ENCODE results near the gene LHX4.

LHX4 gene

DNA sequence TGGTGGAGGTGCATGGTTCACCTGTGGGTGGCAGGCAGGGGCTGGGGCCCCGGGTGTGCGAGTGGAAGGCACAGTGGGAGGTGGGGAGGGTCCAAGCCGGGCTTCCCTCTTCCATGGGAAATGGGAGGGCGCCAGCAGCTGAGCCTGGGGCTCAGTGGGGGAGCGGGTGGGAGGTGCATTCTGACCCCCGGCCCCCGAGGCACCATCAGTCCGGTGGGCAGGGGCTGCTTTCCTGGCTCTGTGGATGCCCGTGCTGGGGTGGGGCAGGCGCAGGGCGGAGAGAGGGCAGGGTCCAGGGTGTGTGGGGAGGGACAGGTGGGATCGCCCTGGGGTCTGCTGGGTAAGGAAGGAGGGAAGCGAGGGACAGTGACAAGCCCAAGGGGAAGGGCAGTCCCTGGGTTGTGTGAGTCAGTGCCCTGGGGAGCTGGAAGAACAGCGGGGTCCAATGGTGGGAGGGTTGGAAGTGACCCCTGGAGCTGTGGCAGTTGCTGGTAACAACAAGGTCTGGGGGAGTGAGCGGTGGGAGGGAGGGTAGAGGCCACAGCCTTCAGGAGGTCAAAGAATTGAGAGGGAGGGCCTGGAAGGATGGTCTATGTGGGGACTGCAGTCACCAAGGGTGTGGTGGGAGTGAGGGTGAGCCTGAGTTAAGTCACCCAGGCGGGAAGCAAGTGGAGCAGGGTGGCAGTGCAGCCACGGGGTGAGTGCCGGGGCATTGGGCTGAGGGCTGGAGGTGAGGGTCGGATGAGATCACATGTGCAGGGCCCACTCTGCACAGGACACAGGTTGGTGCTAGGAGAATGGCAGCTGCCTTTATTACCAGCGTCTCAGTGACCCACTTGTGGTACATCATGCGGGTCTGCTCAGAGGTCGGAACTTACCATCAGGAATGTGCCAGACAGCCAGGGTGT is 29.6 kb downstream of the LHX4 start:
- no peak for DNase-seq

GRCh38 chr1:180260541-180260940 is 30.5 kb downstream of the LHX4 start:
- no peak for DNase-seq

DNA sequence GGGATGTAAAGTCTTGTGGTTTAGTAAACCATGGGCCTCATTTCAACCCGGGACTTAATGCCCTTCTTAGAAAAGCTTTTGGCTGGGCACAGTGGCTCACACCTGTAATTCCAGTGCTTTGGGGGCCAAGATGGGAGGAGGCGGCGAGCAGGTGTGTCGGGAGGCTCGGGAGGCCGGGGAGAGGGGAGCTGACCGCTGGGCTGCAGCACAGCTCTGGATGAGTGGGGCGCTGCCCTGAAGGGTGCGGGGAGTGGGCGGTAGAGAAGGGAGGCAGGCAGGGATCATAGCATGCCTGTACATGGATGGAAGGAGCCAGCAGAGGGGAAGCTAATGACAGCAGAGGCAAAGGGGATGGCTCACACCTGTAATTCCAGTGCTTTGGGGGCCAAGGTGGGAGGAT is 31.0 kb downstream of the LHX4 start:
- DNase-seq, result no peak

- no peak for DNase-seq
Observed at GRCh38 chr1:180261524-180262155, 31.6 kb downstream of the LHX4 start.

GRCh38 chr1:180262628-180263488 is 32.8 kb downstream of the LHX4 start:
- peak; percentile 40 for DNase-seq

DNA sequence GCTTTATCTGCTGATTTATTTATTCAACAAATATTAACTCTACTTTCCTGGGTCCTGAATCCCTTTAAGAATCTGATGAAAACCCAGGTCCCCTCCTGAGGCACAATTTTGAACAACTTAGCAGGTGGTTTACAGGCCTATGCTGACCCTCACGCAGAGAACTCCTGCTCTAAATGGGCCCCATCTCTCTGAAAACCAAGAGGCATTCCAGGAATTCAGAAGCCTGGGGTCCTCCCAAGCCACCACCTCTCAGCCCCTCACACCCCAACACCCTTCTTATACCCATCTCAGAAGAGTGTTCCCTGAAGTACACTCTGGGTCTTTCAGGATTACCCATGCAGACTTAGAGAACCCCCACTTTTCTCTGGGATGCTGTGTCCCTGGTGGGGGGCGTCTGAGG is 34.5 kb downstream of the LHX4 start:
- peak; percentile 28 for DNase-seq

DNA sequence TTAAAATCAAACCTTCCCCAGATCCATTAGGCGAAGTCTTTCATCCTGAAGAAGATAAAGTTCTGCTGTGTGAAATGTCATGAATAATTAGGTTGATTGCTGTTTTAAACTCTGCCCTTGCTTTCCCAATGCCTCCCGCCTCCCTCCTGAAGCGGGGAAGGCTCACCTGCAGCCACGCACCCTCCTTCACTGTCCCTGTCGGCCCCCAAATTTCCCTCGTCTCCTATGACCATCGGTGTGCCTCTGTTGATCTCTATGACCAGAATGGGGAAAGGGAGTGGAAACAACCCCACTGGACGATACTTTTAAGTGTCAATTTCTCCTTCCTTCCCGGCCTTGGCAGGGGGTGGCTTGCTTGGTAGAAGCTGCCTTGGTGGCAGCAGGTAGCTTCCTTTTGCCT is 35.1 kb downstream of the LHX4 start:
- peak; percentile 40 for DNase-seq

- peak; percentile 45 for DNase-seq
Observed at GRCh38 chr1:180265871-180266270, 35.8 kb downstream of the LHX4 start.

GRCh38 chr1:180266275-180267210 is 36.5 kb downstream of the LHX4 start:
- peak; percentile 48 for DNase-seq

DNA sequence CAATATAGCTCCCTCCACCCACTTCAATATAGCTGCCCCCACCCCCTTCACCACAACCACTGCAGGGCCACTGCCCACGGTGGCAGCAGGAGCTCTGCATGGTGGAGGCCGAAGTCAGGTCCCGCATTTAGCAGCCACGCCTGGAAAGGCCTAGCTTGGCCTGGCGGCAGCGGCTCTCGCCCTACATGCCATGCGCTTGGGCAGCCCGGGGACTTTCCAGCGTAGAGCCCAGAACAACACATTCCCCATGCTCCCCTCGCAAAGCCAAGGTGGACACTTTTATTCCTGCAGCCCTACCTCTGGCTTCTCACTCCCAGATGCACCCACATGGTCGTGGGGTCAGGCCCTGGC is 37.1 kb downstream of the LHX4 start:
- peak; percentile 40 for DNase-seq

DNA sequence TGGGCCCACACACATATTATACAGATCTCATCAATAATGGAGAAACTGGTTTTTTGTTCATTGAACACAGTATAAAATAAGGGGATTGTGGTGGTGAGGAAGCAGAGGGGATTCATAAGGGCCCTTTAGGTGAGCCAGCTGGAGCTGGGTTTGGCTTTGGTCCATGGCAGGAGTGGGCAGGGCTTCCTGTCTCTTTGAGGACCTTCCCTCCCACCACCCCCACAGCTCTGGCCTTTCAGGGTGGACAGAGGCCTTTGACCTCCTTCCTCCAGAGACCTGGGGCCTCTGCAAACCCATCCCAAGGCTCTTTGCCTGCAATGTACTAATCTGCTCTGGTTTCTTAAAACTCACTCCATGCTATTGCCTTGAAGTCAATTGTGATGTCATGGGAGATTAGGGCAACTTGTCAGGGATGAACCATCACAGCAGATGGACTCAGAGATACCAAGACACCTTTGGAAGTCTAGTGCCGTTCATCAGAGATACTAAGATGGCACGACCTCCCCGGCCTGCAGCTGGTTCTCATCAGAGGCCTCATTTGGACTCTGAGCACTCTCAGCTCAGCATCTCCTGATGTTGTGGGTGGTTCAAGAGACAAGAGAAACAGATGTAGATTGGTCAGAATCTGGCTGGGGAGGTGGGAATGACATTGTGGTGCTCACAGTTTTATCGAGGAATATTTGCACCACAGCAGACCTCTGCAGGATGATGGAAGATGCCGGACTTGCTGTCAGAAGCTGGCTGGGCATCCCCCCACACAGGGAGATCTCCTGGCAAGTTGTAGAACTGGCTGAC is 37.9 kb downstream of the LHX4 start:
- DNase-seq, result peak; percentile 22

GRCh38 chr1:180268556-180269075 is 38.6 kb downstream of the LHX4 start:
- peak; percentile 29 for DNase-seq

DNA sequence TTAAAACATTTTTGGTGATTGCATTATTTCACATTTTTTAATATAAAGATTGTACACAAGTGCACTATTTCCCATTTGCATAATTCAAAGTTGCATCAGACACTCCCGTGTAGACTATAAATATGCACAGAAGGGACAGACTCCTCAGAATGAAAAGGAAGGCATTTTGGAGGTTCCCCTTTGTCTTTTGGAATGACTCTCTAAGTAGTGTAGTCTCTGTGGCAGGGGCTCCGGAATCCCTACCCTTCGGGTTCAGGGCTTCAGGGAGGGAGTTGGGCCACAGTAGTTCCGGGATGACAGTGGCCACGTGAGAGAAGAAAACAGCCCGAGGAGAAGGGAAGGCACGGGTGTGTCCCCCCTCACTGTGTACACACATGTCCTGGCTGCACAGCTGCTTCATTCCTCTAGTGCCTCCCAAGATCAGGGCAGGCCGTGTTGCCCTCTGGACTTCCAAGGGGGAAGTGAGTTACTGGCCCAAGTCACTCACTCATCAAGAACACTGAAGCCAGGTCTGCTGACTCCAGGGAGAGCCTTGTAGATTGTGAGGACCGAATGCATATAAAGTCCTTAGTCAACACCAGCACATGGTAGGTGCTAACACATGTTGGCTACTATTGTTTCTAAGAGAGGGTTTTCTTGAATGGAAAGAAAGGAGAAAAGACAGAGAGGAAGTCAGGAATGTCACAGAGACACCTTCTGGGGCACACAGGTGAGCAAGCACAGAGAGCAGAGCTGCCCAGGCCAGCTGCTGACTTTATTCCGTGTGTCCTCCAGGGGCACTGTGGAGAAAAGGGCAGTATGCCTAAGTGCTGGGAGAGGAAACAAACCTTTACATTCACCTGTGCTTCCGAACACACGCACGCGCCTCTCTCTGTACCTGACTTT is 39.8 kb downstream of the LHX4 start:
- peak; percentile 47 for DNase-seq

DNA sequence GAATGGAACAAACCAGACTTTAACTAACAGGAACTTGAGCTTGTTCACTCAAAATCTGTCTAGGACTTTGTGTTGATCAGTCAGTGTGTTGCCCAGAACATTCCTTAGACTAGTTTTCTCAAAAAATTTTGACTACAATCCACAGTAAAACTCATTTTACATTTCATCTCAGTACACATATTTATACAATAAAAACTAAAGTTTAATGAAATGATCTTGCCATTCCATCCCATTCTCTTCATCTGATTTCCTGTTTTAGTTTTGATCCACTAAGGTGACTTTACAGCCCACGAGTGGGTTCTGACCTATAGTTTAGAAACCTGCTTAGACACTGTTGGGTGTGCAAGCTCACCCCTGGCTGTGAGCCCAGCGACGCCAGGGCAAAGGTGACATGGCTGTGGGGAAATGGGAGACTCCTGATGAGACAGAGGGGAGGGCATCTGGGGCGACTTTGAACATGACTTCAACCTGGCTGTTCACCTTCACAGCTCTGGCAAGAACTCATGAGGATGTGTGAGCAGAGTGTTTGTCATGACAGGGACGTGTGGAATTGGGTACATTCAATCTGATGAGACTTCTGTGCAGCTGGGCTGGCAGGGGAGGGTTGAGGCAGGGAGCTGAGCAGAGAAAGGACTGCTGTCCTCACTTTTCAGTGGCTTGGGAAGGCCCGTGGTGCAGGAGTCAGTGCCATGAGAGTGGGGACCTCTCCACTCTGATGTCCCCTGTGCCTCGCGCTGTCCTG is 40.6 kb downstream of the LHX4 start:
- peak; percentile 26 for DNase-seq

GRCh38 chr1:180271272-180272255 is 41.5 kb downstream of the LHX4 start:
- peak; percentile 35 for DNase-seq

DNA sequence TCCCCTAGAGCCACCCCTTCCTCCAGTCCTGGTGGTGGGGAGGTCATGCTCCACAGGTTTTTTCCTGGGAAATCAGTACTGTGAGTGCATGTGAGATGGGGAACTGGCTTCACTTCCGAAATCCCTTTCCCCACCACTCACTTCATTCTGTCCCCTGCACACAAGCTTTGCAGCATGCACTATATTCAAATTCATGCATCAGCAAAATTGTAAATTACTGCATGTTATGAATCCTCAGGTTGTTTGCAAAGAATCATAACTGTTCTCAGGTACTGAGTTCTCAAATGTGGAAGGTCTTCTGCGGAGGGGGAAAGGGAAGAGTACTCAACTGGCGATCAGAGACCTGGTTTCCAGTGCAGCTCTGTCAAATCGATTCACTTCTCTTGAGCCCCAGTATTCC is 42.3 kb downstream of the LHX4 start:
- no peak for DNase-seq

DNA sequence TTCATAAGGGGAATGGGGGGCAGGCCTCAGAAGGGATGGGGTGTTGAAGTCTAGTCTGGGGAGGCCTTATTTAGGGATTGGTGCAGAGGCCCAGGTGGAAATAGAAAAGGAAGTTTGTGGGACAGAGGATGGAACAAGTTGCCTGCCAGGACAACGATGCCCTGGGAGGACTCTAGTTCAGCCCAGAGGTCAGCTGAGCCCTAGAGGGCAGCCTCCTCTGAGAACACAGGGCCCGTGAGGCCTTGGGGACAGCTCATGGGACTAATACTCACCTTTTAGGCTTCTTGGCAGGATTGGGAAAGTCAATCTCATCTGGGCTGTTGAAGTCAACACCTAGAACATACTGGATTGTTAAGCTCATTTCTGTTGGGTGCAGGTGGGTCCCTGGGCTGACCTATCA is 43.0 kb downstream of the LHX4 start:
- DNase-seq, result no peak

GRCh38 chr1:180274221-180274620 is 44.2 kb downstream of the LHX4 start:
- DNase-seq, result no peak
